Activated naive CD4-positive, alpha-beta T cell treated with anti-CD3 and anti-CD28 coated beads, Interleukin-2, amount 10 ng/mL, durations not matched to agents 7 days and 5 days (primary cell): ENCODE results near the gene MYO9A.

ENCODE experiments used
- CTCF ChIA-PET: fragments of 350-600 bp; sonication (Branson Sonifier 250); formaldehyde crosslinking; loops from one replicate; lab custom pipeline; 2021; ENCODE audit warnings: antibody characterized with exemption; lab: Charles Lee
- DNase-seq: peaks from one replicate; pipeline ENCODE4 v3.0.0-alpha.2; 2020
- H3K27ac Mint-ChIP-seq: one replicate; pipeline ENCODE4 v1.8.0; 2021; ENCODE audit warnings: mild to moderate bottlenecking, moderate library complexity, mixed read lengths
- H3K27me3 Mint-ChIP-seq: one replicate; pipeline ENCODE4 v1.8.0; 2021; ENCODE audit warnings: mild to moderate bottlenecking, mixed read lengths
- H3K36me3 Mint-ChIP-seq: one replicate; pipeline ENCODE4 v1.8.0; 2021; ENCODE audit warnings: mixed read lengths
- H3K4me1 Mint-ChIP-seq: one replicate; pipeline ENCODE4 v1.8.0; 2021; ENCODE audit warnings: mixed read lengths
- H3K4me3 Mint-ChIP-seq: one replicate; pipeline ENCODE4 v1.8.0; 2021; ENCODE audit warnings: mild to moderate bottlenecking, moderate library complexity, mixed read lengths
- H3K9me3 Mint-ChIP-seq: one replicate; pipeline ENCODE4 v1.8.0; 2021; ENCODE audit warnings: mixed read lengths

MYO9A gene

GRCh38 chr15:71810256-71811035, 307.5 kb downstream of the MYO9A start, which contains the start of gene NR2E3:
TSS of gene NR2E3 (plus strand) at chr15:71810554. CDS start at chr15:71810744, 190 bp downstream.
- no peak for DNase-seq
- Mint-ChIP-seq H3K4me1 (no peaks in the 10 kb centered on the region), H3K9me3 (no peaks in the 10 kb centered on the region), H3K27ac (no peak within 1 kb of the TSS), H3K4me3 (no peak within 1 kb of the TSS), H3K36me3 (no peaks in the 10 kb centered on the region), H3K27me3 (peaks cover 8% of the 10 kb centered on the region)
- CTCF ChIA-PET = no interaction called here

- H3K27ac Mint-ChIP-seq = no peak overlapping the region
- peaks cover 15% of the 10 kb centered on the region for H3K27me3 Mint-ChIP-seq
- no peaks in the 10 kb centered on the region for H3K4me1 Mint-ChIP-seq
- no peaks in the 10 kb centered on the region for H3K9me3 Mint-ChIP-seq
- H3K4me3 Mint-ChIP-seq = no peak overlapping the region
- CTCF ChIA-PET = no interaction called here
- no peak for DNase-seq
- no peaks in the 10 kb centered on the region for H3K36me3 Mint-ChIP-seq
Measured at GRCh38 chr15:71809346-71809745, 308.6 kb downstream of the MYO9A start.

- CTCF ChIA-PET = no interaction called here
- peaks cover 15% of the 10 kb centered on the region for H3K27me3 Mint-ChIP-seq
- H3K9me3 Mint-ChIP-seq = no peaks in the 10 kb centered on the region
- H3K27ac Mint-ChIP-seq = no peak overlapping the region
- H3K36me3 Mint-ChIP-seq = no peaks in the 10 kb centered on the region
- H3K4me1 Mint-ChIP-seq = no peaks in the 10 kb centered on the region
- no peak for DNase-seq
- H3K4me3 Mint-ChIP-seq = no peak overlapping the region
Measured at GRCh38 chr15:71808311-71809020, 309.5 kb downstream of the MYO9A start.

GRCh38 chr15:71807691-71808091, 310.3 kb downstream of the MYO9A start:
- Mint-ChIP-seq H3K27ac (no peak overlapping the region), H3K36me3 (no peaks in the 10 kb centered on the region), H3K27me3 (peaks cover 17% of the 10 kb centered on the region), H3K4me1 (no peaks in the 10 kb centered on the region), H3K4me3 (no peak overlapping the region), H3K9me3 (no peaks in the 10 kb centered on the region)
- CTCF ChIA-PET = no interaction called here
- DNase-seq = no peak

- no peak for DNase-seq
- Mint-ChIP-seq H3K4me1 (no peaks in the 10 kb centered on the region), H3K36me3 (no peaks in the 10 kb centered on the region), H3K27ac (no peak overlapping the region), H3K27me3 (peaks cover 19% of the 10 kb centered on the region), H3K4me3 (no peak overlapping the region), H3K9me3 (no peaks in the 10 kb centered on the region)
- CTCF ChIA-PET = no interaction called here
Measured at GRCh38 chr15:71807125-71807629, 310.8 kb downstream of the MYO9A start.

GRCh38 chr15:71806452-71806931, 311.5 kb downstream of the MYO9A start:
- no peak for DNase-seq
- Mint-ChIP-seq H3K36me3 (no peaks in the 10 kb centered on the region), H3K27ac (no peak overlapping the region), H3K4me3 (no peak overlapping the region), H3K4me1 (no peaks in the 10 kb centered on the region), H3K9me3 (no peaks in the 10 kb centered on the region), H3K27me3 (peaks cover 18% of the 10 kb centered on the region)
- CTCF ChIA-PET = no interaction called here

GRCh38 chr15:71804695-71805470, 313.1 kb downstream of the MYO9A start:
- DNase-seq = no peak
- no peaks in the 10 kb centered on the region for H3K4me1 Mint-ChIP-seq
- CTCF ChIA-PET = interaction anchor here (0.6 to 6.8 kb wide), 6 partner anchors 24 to 796 kb away, joined by 3 to 48 read pairs (median 4); no protein-coding TSS in a partner anchor
- peaks cover 18% of the 10 kb centered on the region for H3K27me3 Mint-ChIP-seq
- no peak overlapping the region for H3K4me3 Mint-ChIP-seq
- no peaks in the 10 kb centered on the region for H3K36me3 Mint-ChIP-seq
- H3K27ac Mint-ChIP-seq = no peak overlapping the region
- no peaks in the 10 kb centered on the region for H3K9me3 Mint-ChIP-seq

GRCh38 chr15:71804226-71804625, 313.7 kb downstream of the MYO9A start:
- Mint-ChIP-seq H3K27me3 (peaks cover 18% of the 10 kb centered on the region), H3K27ac (no peak overlapping the region), H3K4me3 (no peak overlapping the region), H3K4me1 (no peaks in the 10 kb centered on the region), H3K36me3 (no peaks in the 10 kb centered on the region), H3K9me3 (no peaks in the 10 kb centered on the region)
- CTCF ChIA-PET = interaction anchor here (0.6 to 6.8 kb wide), 6 partner anchors 24 to 797 kb away, joined by 3 to 48 read pairs (median 8); no protein-coding TSS in a partner anchor
- no peak for DNase-seq

GRCh38 chr15:71802770-71803169, 315.2 kb downstream of the MYO9A start:
- H3K27me3 Mint-ChIP-seq = peaks cover 18% of the 10 kb centered on the region
- H3K4me3 Mint-ChIP-seq = no peak overlapping the region
- DNase-seq = peak; percentile 64
- no peaks in the 10 kb centered on the region for H3K36me3 Mint-ChIP-seq
- CTCF ChIA-PET = interaction anchor here (0.7 to 6.8 kb wide), 10 partner anchors 12 to 624 kb away, joined by 3 to 48 read pairs (median 6); no protein-coding TSS in a partner anchor
- H3K4me1 Mint-ChIP-seq = no peaks in the 10 kb centered on the region
- H3K9me3 Mint-ChIP-seq = no peaks in the 10 kb centered on the region
- H3K27ac Mint-ChIP-seq = no peak overlapping the region

GRCh38 chr15:71801935-71802655, 315.9 kb downstream of the MYO9A start:
- Mint-ChIP-seq H3K4me1 (no peaks in the 10 kb centered on the region), H3K36me3 (no peaks in the 10 kb centered on the region), H3K27me3 (peaks cover 15% of the 10 kb centered on the region), H3K4me3 (no peak overlapping the region), H3K9me3 (no peaks in the 10 kb centered on the region), H3K27ac (no peak overlapping the region)
- CTCF ChIA-PET = interaction anchor here (0.6 to 6.8 kb wide), 12 partner anchors 13 to 367 kb away, joined by 3 to 48 read pairs (median 4); no protein-coding TSS in a partner anchor
- DNase-seq = no peak

GRCh38 chr15:71800835-71801745, 316.9 kb downstream of the MYO9A start:
- no peaks in the 10 kb centered on the region for H3K4me1 Mint-ChIP-seq
- H3K9me3 Mint-ChIP-seq = no peaks in the 10 kb centered on the region
- H3K36me3 Mint-ChIP-seq = no peaks in the 10 kb centered on the region
- no peak overlapping the region for H3K27ac Mint-ChIP-seq
- no peak overlapping the region for H3K4me3 Mint-ChIP-seq
- CTCF ChIA-PET = interaction anchor here (0.6 to 6.8 kb wide), 12 partner anchors 49 to 368 kb away, joined by 3 to 48 read pairs (median 3); no protein-coding TSS in a partner anchor
- peak; percentile 41 for DNase-seq
- H3K27me3 Mint-ChIP-seq = peaks cover 13% of the 10 kb centered on the region

GRCh38 chr15:71800190-71800589, 317.8 kb downstream of the MYO9A start:
- CTCF ChIA-PET = interaction anchor here (0.6 to 6.8 kb wide), 4 partner anchors 48 to 364 kb away, joined by 3 to 48 read pairs (median 4); no protein-coding TSS in a partner anchor
- no peak for DNase-seq
- Mint-ChIP-seq H3K9me3 (no peaks in the 10 kb centered on the region), H3K27ac (no peak overlapping the region), H3K4me3 (no peak overlapping the region), H3K4me1 (no peaks in the 10 kb centered on the region), H3K27me3 (peaks cover 13% of the 10 kb centered on the region), H3K36me3 (no peaks in the 10 kb centered on the region)
